IMR-90 (cell line): ENCODE measurements around the gene SPATA3. TPM values are rescaled to one million over a fixed set of nuclear protein-coding genes. Genes with fewer than 3 reads are reported as not detected.

ENCODE experiments used
- ATAC-seq: fragments of 200-7000 bp; cut with Tn5 transposase; 2 replicates; pipeline ENCODE4 v1.9.1; 2020; ENCODE audit warnings: low read depth, mild to moderate bottlenecking, moderate library complexity
- BruUV-seq: library from RNA; stranded (reverse); fragments of 400-500 nt; replicated peaks from 2 replicates; lab custom pipeline; 2021; lab: Mats Ljungman, UMichigan
- CTCF ChIA-PET: fragments of 300-600 bp; formaldehyde crosslinking; extraction: SDS; loops from one replicate; lab custom pipeline; 2021; ENCODE audit warnings: antibody characterized with exemption; lab: Yijun Ruan, JAX
- POLR2A ChIA-PET: fragments of 300-600 bp; sonication (Branson Sonifier 250); formaldehyde crosslinking; loops from one replicate; lab custom pipeline; 2022; ENCODE audit warnings: antibody characterized with exemption; ENCODE audit not compliant: unreplicated experiment; lab: Charles Lee
- DNase-seq: peaks from one replicate; pipeline ENCODE4 v3.0.0; 2013
- H2AFZ ChIP-seq: replicated peaks from 2 replicates; pipeline ENCODE3; 2013; ENCODE audit warnings: low read length, mild to moderate bottlenecking; ENCODE audit not compliant: poor library complexity
- H2AK5ac ChIP-seq: 2 replicates; pipeline ENCODE4 v1.6.1; 2013; ENCODE audit warnings: low read depth, low read length, inconsistent platforms
- H2AK9ac ChIP-seq: replicated peaks from 2 replicates; pipeline ENCODE3; 2013; ENCODE audit warnings: mild to moderate bottlenecking, low read depth, low read length, moderate library complexity; ENCODE audit not compliant: poor library complexity
- H2BK120ac ChIP-seq: 2 replicates; pipeline ENCODE4 v1.6.1; 2013; ENCODE audit warnings: low read depth, low read length, inconsistent platforms
- H2BK15ac ChIP-seq: 3 replicates; pipeline ENCODE4 v1.6.1; 2013; ENCODE audit warnings: low read depth, low read length, inconsistent platforms
- H2BK20ac ChIP-seq: 2 replicates; pipeline ENCODE4 v1.6.1; 2013; ENCODE audit warnings: low read depth, mild to moderate bottlenecking, inconsistent platforms, low read length, moderate library complexity
- H2BK5ac ChIP-seq: 2 replicates; pipeline ENCODE4 v1.6.1; 2013; ENCODE audit warnings: mild to moderate bottlenecking, low read depth, low read length, inconsistent platforms; ENCODE audit not compliant: poor library complexity, severe bottlenecking
- H3K14ac ChIP-seq: replicated peaks from 2 replicates; pipeline ENCODE4 v1.6.1; 2013; ENCODE audit warnings: low read depth, low read length, inconsistent platforms
- H3K18ac ChIP-seq: 2 replicates; pipeline ENCODE4 v1.6.1; 2013; ENCODE audit warnings: low read depth, low read length, control low read depth
- H3K23ac ChIP-seq: 2 replicates; pipeline ENCODE4 v1.6.1; 2013; ENCODE audit warnings: low read depth, low read length, inconsistent platforms
- H3K27ac ChIP-seq: 2 replicates; pipeline ENCODE4 v1.5.1; 2013; ENCODE audit warnings: mild to moderate bottlenecking, control low read depth, low read length; ENCODE audit not compliant: insufficient read depth
- H3K27me3 ChIP-seq: 2 replicates; pipeline ENCODE4 v1.6.1; 2013; ENCODE audit warnings: low read length; ENCODE audit not compliant: control insufficient read depth, insufficient read depth
- H3K36me3 ChIP-seq: 2 replicates; pipeline ENCODE4 v1.6.1; 2013; ENCODE audit warnings: low read length, mixed read lengths; ENCODE audit not compliant: control insufficient read depth, insufficient read depth
- H3K4ac ChIP-seq: 2 replicates; pipeline ENCODE4 v1.6.1; 2013; ENCODE audit warnings: low read depth, low read length, inconsistent platforms
- H3K4me1 ChIP-seq: 2 replicates; pipeline ENCODE4 v1.6.1; 2013; ENCODE audit warnings: low read length, mixed read lengths; ENCODE audit not compliant: control insufficient read depth, insufficient read depth
- H3K4me2 ChIP-seq: 2 replicates; pipeline ENCODE4 v1.6.1; 2013; ENCODE audit warnings: low read depth, mild to moderate bottlenecking, control low read depth, low read length, moderate library complexity
- H3K4me3 ChIP-seq: 2 replicates; pipeline ENCODE4 v1.5.1; 2013; ENCODE audit warnings: low read depth, mild to moderate bottlenecking, control low read depth, low read length, moderate library complexity; ENCODE audit not compliant: insufficient read depth
- H3K56ac ChIP-seq: 2 replicates; pipeline ENCODE4 v1.6.1; 2013; ENCODE audit warnings: low read length, inconsistent platforms; ENCODE audit not compliant: insufficient read depth; ENCODE audit errors: extremely low read depth
- H3K79me1 ChIP-seq, 2 experiments: 2 replicates each; pipeline ENCODE4 v1.6.1; 2013; ENCODE audit warnings: low read length in 2 of 2, inconsistent platforms in 1 of 2, low read depth in 1 of 2
- H3K9ac ChIP-seq: 2 replicates; pipeline ENCODE4 v1.6.1; 2013; ENCODE audit warnings: low read depth, low read length, control low read depth
- H3K9me1 ChIP-seq: 2 replicates; pipeline ENCODE4 v1.6.1; 2013; ENCODE audit warnings: low read length, inconsistent platforms; ENCODE audit not compliant: insufficient read depth
- H3K9me3 ChIP-seq: 2 replicates; pipeline ENCODE4 v1.6.1; 2013; ENCODE audit warnings: low read length; ENCODE audit not compliant: control insufficient read depth, insufficient read depth
- H4K20me1 ChIP-seq: 2 replicates; pipeline ENCODE4 v1.6.1; 2013; ENCODE audit warnings: low read length, inconsistent platforms; ENCODE audit not compliant: insufficient read depth
- H4K5ac ChIP-seq: 2 replicates; pipeline ENCODE4 v1.6.1; 2013; ENCODE audit warnings: mild to moderate bottlenecking, low read depth, low read length, control low read depth
- H4K8ac ChIP-seq, 2 experiments: 2 replicates each; pipeline ENCODE4 v1.6.1; 2013; ENCODE audit warnings: low read depth in 2 of 2, low read length in 2 of 2, control low read depth in 1 of 2, inconsistent platforms in 1 of 2
- H4K91ac ChIP-seq: 2 replicates; pipeline ENCODE4 v1.6.1; 2013; ENCODE audit warnings: low read depth, low read length, inconsistent platforms; ENCODE audit not compliant: insufficient read depth
- FOS ChIP-seq: fragments of 150-350 bp; IDR thresholded peaks from 2 replicates; pipeline ENCODE4 v1.6.1; 2016; ENCODE audit warnings: low read depth, low read length
- RCOR1 ChIP-seq: IDR thresholded peaks from 2 replicates; pipeline ENCODE4 v1.6.1; 2012; ENCODE audit warnings: mild to moderate bottlenecking, low read length, improper control_type of control experiment; ENCODE audit not compliant: insufficient replicate concordance
- WGBS, 2 experiments: methylation state at CpG; one replicate each; pipeline versions ENCODE4 v1.1.5 to v1.1.7; 2013; ENCODE audit warnings: missing lambda C conversion rate in 2 of 2; ENCODE audit not compliant: insufficient read length in 1 of 2; ENCODE audit errors: extremely low coverage in 2 of 2; 5-methylcytosine and 5-hydroxymethylcytosine counted together
- dilution Hi-C: fragments of 300-500 bp; cut with HindIII; formaldehyde crosslinking; loops from one replicate; pipeline ENCODE4 v1.14.3; 2018; ENCODE audit warnings: low sequenced_read_pairs; ENCODE audit not compliant: unreplicated experiment
- in situ Hi-C: fragments of 300-500 bp; cut with MboI; formaldehyde crosslinking; loops from 3 replicates; pipeline ENCODE4 v1.14.3; 2019; ENCODE audit warnings: low sequenced_read_pairs, inconsistent platforms, mixed read lengths
- intact Hi-C: fragments of 100-400 bp; cut with micrococcal nuclease; formaldehyde crosslinking; loops from 2 replicates; pipeline ENCODE4 v1.10.0; 2022
- polyA plus RNA-seq, 3 experiments: library from polyadenylated mRNA; depleted of rRNA; stranded (reverse); fragments of >200 nt; gene quantifications; 2 replicates each; pipeline ENCODE4 v1.2.3, GENCODE V29; 2012; ENCODE audit warnings: low replicate concordance in 1 of 3
- total RNA-seq: library from RNA; depleted of rRNA; stranded (reverse); fragments of >200 nt; gene quantifications from 2 replicates; pipeline ENCODE4 v1.2.3, GENCODE V29; 2012
- TF ChIP-seq, protein P1 (sequence below): fragments of 150-350 bp; IDR thresholded peaks from 2 replicates; pipeline ENCODE4 v1.6.1; 2017; ENCODE audit warnings: mild to moderate bottlenecking, antibody characterized with exemption, low read length, low read depth

SPATA3 gene
- total and polyA plus RNA-seq, 2 of the 4 experiments (the other 2 are of a cell fraction): not detected

DNA sequence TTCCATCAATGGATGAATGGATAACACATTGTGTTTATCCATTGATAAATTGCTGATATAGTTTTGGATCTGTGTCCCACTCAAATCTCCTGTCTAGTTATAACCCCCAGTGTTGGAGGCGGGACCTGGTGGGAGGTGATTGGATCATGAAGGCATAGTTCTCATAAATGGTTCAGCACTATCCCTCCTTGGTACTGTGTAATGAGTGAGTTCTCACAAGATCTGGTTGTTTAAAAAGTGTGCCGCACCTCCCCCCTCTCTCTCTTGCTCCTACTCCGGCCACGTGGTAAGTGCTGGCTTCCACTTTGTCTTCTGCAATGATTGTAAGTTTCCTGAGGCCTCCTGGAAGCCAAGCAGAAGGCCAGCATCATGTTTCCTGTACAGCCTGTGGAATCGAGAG is 23.9 kb upstream of the SPATA3 start:
- no peak overlapping the region for H2BK5ac ChIP-seq
- H2BK20ac ChIP-seq: no peak overlapping the region
- ChIA-PET POLR2A (no interaction called here), CTCF (no interaction called here)
- no peak overlapping the region for H4K5ac ChIP-seq
- H2AFZ ChIP-seq: no peak overlapping the region
- H3K27ac ChIP-seq: no peak overlapping the region
- TF ChIP-seq, protein P1, sequence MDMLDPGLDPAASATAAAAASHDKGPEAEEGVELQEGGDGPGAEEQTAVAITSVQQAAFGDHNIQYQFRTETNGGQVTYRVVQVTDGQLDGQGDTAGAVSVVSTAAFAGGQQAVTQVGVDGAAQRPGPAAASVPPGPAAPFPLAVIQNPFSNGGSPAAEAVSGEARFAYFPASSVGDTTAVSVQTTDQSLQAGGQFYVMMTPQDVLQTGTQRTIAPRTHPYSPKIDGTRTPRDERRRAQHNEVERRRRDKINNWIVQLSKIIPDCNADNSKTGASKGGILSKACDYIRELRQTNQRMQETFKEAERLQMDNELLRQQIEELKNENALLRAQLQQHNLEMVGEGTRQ: no peak
- no peak for TF ChIP-seq FOS
- no peak for TF ChIP-seq RCOR1
- H4K20me1 ChIP-seq: no peaks in the 10 kb centered on the region
- no peak overlapping the region for H3K23ac ChIP-seq
- H3K56ac ChIP-seq: no peak overlapping the region
- no peaks in the 10 kb centered on the region for H3K79me1 ChIP-seq
- H3K36me3 ChIP-seq: no peaks in the 10 kb centered on the region
- no peak overlapping the region for H3K4me2 ChIP-seq
- no peak overlapping the region for H3K14ac ChIP-seq
- ATAC-seq (no peak), DNase-seq (no peak)
- H4K91ac ChIP-seq: no peak overlapping the region
- no peak overlapping the region for H3K4ac ChIP-seq
- no peaks in the 10 kb centered on the region for H3K9me1 ChIP-seq
- no TSS peak for BruUV-seq
- H3K27me3 ChIP-seq: peaks cover 10% of the 10 kb centered on the region
- no peak overlapping the region for H3K4me3 ChIP-seq
- no peak overlapping the region for H2AK5ac ChIP-seq
- no CpG with 5 or more reads among the region's 5 CpGs for WGBS, 2 experiments
- H4K8ac ChIP-seq: no peak overlapping the region
- 0 out of 2 replicates have a peak, but pooled peaks cover 2% of the 10 kb centered on the region for H3K4me1 ChIP-seq
- dilution Hi-C loops: no loop called here
- no peak overlapping the region for H2BK120ac ChIP-seq
- H2BK15ac ChIP-seq: no peak overlapping the region
- intact Hi-C loops: no loop called here
- in situ Hi-C loops: no loop called here
- H3K9me3 ChIP-seq: no peaks in the 10 kb centered on the region
- H2AK9ac ChIP-seq: no peak overlapping the region
- H3K9ac ChIP-seq: no peak overlapping the region
- H3K18ac ChIP-seq: no peak overlapping the region
